H1 (cell line): Measurements from ENCODE around the gene LUC7L3. TPM values are rescaled to one million over a fixed set of nuclear protein-coding genes. Genes with fewer than 3 reads are reported as not detected.

ENCODE experiments used
- CTCF ChIA-PET: fragments of 300-600 bp; sonication (Branson Sonifier 250); formaldehyde crosslinking; loops from one replicate; lab custom pipeline; 2021; ENCODE audit not compliant: partially characterized antibody; lab: Charles Lee
- POLR2A ChIA-PET: fragments of 300-600 bp; sonication (Branson Sonifier 250); formaldehyde crosslinking; loops from one replicate; lab custom pipeline; 2021; ENCODE audit warnings: inconsistent platforms; ENCODE audit not compliant: partially characterized antibody; lab: Charles Lee
- DNase-seq, 2 experiments: peaks; one replicate each; pipeline versions ENCODE4 v3.0.0 to v3.0.0-alpha.2; 2010 to 2022; ENCODE audit warnings: low spot score in 2 of 2, low read depth in 1 of 2, mixed read lengths in 1 of 2
- FAIRE-seq: peaks from 2 replicates; lab custom pipeline; 2011; peaks lifted over from hg19 to GRCh38; lab: Jason Lieb, UNC
- H2AFZ ChIP-seq: 2 replicates; pipeline ENCODE4 v1.8.1; 2012; ENCODE audit warnings: low read length, inconsistent platforms
- H2AK5ac ChIP-seq: 2 replicates; pipeline ENCODE4 v1.6.1; 2013; ENCODE audit warnings: low read depth, low read length
- H2BK120ac ChIP-seq: replicated peaks from 2 replicates; pipeline ENCODE3; 2013; ENCODE audit warnings: low read depth, low read length, inconsistent platforms
- H2BK12ac ChIP-seq: 2 replicates; pipeline ENCODE4 v1.6.1; 2013; ENCODE audit warnings: low read depth, low read length
- H2BK15ac ChIP-seq: 2 replicates; pipeline ENCODE4 v1.6.1; 2013; ENCODE audit warnings: low read length
- H2BK20ac ChIP-seq: 2 replicates; pipeline ENCODE4 v1.6.1; 2013; ENCODE audit warnings: low read length
- H2BK5ac ChIP-seq: 2 replicates; pipeline ENCODE4 v1.6.1; 2013; ENCODE audit warnings: low read depth, low read length
- H3K14ac ChIP-seq: 2 replicates; pipeline ENCODE4 v1.6.1; 2013; ENCODE audit warnings: inconsistent platforms; ENCODE audit not compliant: insufficient read length
- H3K18ac ChIP-seq: 2 replicates; pipeline ENCODE4 v1.6.1; 2013; ENCODE audit warnings: low read length; ENCODE audit errors: extremely low read depth
- H3K23ac ChIP-seq: 2 replicates; pipeline ENCODE4 v1.6.1; 2013; ENCODE audit warnings: inconsistent platforms; ENCODE audit not compliant: insufficient read length
- H3K23me2 ChIP-seq: 2 replicates; pipeline ENCODE4 v1.6.1; 2013; ENCODE audit warnings: low read depth, low read length
- H3K27ac ChIP-seq: 2 replicates; pipeline ENCODE4 v1.6.1; 2011; ENCODE audit warnings: low read depth, low read length, inconsistent platforms
- H3K27me3 ChIP-seq, 4 experiments: replicated peaks in 1 of 4; 1 replicate in 1 of 4; 2 replicates in 3 of 4; pipeline versions ENCODE4 v1.6.1 to v1.8.1; 2011 to 2013; ENCODE audit warnings: low read length in 3 of 4, mild to moderate bottlenecking in 3 of 4, inconsistent platforms in 2 of 4, mixed read lengths in 2 of 4, moderate library complexity in 1 of 4; ENCODE audit not compliant: control insufficient read depth in 3 of 4, insufficient read depth in 3 of 4; ENCODE audit errors: extremely low read depth in 1 of 4
- H3K36me3 ChIP-seq, 4 experiments: 2 replicates each; pipeline versions ENCODE4 v1.6.1 to v1.8.1; 2011 to 2013; ENCODE audit warnings: mild to moderate bottlenecking in 4 of 4, low read length in 3 of 4, moderate library complexity in 2 of 4, control low read depth in 1 of 4, inconsistent platforms in 1 of 4; ENCODE audit not compliant: insufficient read depth in 4 of 4, control insufficient read depth in 2 of 4
- H3K4ac ChIP-seq: replicated peaks from 2 replicates; pipeline ENCODE3; 2013; ENCODE audit warnings: low read length, low read depth, mixed read lengths, inconsistent platforms; ENCODE audit not compliant: insufficient read length
- H3K4me1 ChIP-seq, 4 experiments: replicated peaks in 1 of 4; 1 replicate in 1 of 4; 2 replicates in 3 of 4; pipeline versions ENCODE4 v1.6.1 to v1.8.1; 2011 to 2013; ENCODE audit warnings: low read length in 3 of 4, inconsistent platforms in 2 of 4, mixed read lengths in 1 of 4; ENCODE audit not compliant: insufficient read depth in 4 of 4, control insufficient read depth in 3 of 4
- H3K4me2 ChIP-seq, 2 experiments: 2 replicates each; pipeline versions ENCODE4 v1.6.1 to v1.8.1; 2011 to 2013; ENCODE audit warnings: low read depth in 2 of 2, low read length in 2 of 2, control low read depth in 1 of 2, inconsistent platforms in 1 of 2, mild to moderate bottlenecking in 1 of 2; ENCODE audit not compliant: insufficient read depth in 1 of 2
- H3K4me3 ChIP-seq, 4 experiments: fragments of 200-600, 300-600 bp in 1 of 4; sonication (generic), shearing (Covaris generic), sonication (Bioruptor Twin) in 1 of 4; 2 replicates each; pipeline versions ENCODE4 v1.5.1 to v1.8.1; 2011 to 2016; ENCODE audit warnings: low read length in 4 of 4, low read depth in 3 of 4, control low read depth in 2 of 4, inconsistent platforms in 2 of 4, mild to moderate bottlenecking in 2 of 4, mixed read lengths in 1 of 4, moderate library complexity in 1 of 4; ENCODE audit not compliant: insufficient read depth in 2 of 4; ENCODE audit errors: extremely low read depth in 1 of 4
- H3K56ac ChIP-seq: replicated peaks from 2 replicates; pipeline ENCODE3; 2013; ENCODE audit warnings: low read depth, mild to moderate bottlenecking, mixed read lengths, low read length, inconsistent platforms; ENCODE audit not compliant: insufficient read length
- H3K79me1 ChIP-seq: 2 replicates; pipeline ENCODE4 v1.6.1; 2013; ENCODE audit warnings: low read depth, low read length, control low read depth
- H3K79me2 ChIP-seq, 2 experiments: 2 replicates each; pipeline versions ENCODE4 v1.6.1 to v1.8.1; 2012 to 2013; ENCODE audit warnings: low read length in 2 of 2, mild to moderate bottlenecking in 2 of 2, inconsistent platforms in 1 of 2; ENCODE audit not compliant: insufficient read depth in 2 of 2, control insufficient read depth in 1 of 2
- H3K9ac ChIP-seq, 4 experiments: replicated peaks in 1 of 4; 1 replicate in 1 of 4; 2 replicates in 3 of 4; pipeline versions ENCODE4 v1.6.1 to v1.8.1; 2011 to 2013; ENCODE audit warnings: low read depth in 3 of 4, low read length in 3 of 4, control low read depth in 2 of 4, mild to moderate bottlenecking in 2 of 4, moderate library complexity in 2 of 4, inconsistent platforms in 1 of 4; ENCODE audit errors: extremely low read depth in 1 of 4
- H3K9me3 ChIP-seq, 2 experiments: 2 replicates each; pipeline versions ENCODE4 v1.6.1 to v1.8.1; 2012 to 2013; ENCODE audit warnings: mild to moderate bottlenecking in 2 of 2, moderate library complexity in 2 of 2, control low read depth in 1 of 2, inconsistent platforms in 1 of 2, low read depth in 1 of 2, low read length in 1 of 2, mixed read lengths in 1 of 2; ENCODE audit not compliant: insufficient read depth in 2 of 2
- H4K20me1 ChIP-seq, 2 experiments: replicated peaks in 1 of 2; 2 replicates each; pipeline versions ENCODE3 to v1.8.1; 2011 to 2013; ENCODE audit warnings: inconsistent platforms in 2 of 2, low read length in 2 of 2, mild to moderate bottlenecking in 1 of 2; ENCODE audit not compliant: insufficient read depth in 2 of 2, control insufficient read depth in 1 of 2
- H4K5ac ChIP-seq: 2 replicates; pipeline ENCODE4 v1.6.1; 2013; ENCODE audit warnings: low read length, low read depth, mixed read lengths, inconsistent platforms; ENCODE audit not compliant: insufficient read length
- H4K8ac ChIP-seq: 2 replicates; pipeline ENCODE4 v1.8.0; 2013; ENCODE audit warnings: mild to moderate bottlenecking, moderate library complexity, low read length, inconsistent platforms; ENCODE audit not compliant: insufficient read depth; ENCODE audit errors: extremely low read depth
- H4K91ac ChIP-seq: replicated peaks from 2 replicates; pipeline ENCODE3; 2013; ENCODE audit warnings: low read length, mixed read lengths, inconsistent platforms; ENCODE audit not compliant: insufficient read length
- BACH1 ChIP-seq: IDR thresholded peaks from 2 replicates; pipeline ENCODE4 v1.6.1; 2012; ENCODE audit warnings: low read length, improper control_type of control experiment
- BRCA1 ChIP-seq: IDR thresholded peaks from 2 replicates; pipeline ENCODE4 v1.6.1; 2012; ENCODE audit warnings: low read depth, low read length, improper control_type of control experiment
- CBX5 ChIP-seq: fragments of 300-800, 300-1000 bp; sonication (generic); IDR thresholded peaks from 2 replicates; pipeline ENCODE4 v1.7.1; 2016; ENCODE audit warnings: antibody characterized with exemption, low read length, low read depth
- CHD1 ChIP-seq: IDR thresholded peaks from 2 replicates; pipeline ENCODE4 v1.6.1; 2012; ENCODE audit warnings: low read depth, low read length, improper control_type of control experiment
- EGR1 ChIP-seq: IDR thresholded peaks from 2 replicates; pipeline ENCODE4 v1.6.1; 2011; ENCODE audit warnings: low read depth, low read length, borderline replicate concordance
- EZH2 ChIP-seq: fragments of 200-600 bp; sonication (generic); IDR thresholded peaks from 2 replicates; pipeline ENCODE4 v1.7.1; 2012; ENCODE audit warnings: low read depth, mild to moderate bottlenecking, moderate library complexity, low read length, inconsistent platforms; ENCODE audit not compliant: severe bottlenecking
- KDM5A ChIP-seq: fragments of 200-600 bp; IDR thresholded peaks from 2 replicates; pipeline ENCODE4 v1.7.1; 2012; ENCODE audit warnings: mild to moderate bottlenecking, low read length, inconsistent platforms, mixed read lengths
- POLR2A ChIP-seq, 2 experiments: IDR thresholded peaks; 1 replicate in 1 of 2; 2 replicates in 1 of 2; pipeline ENCODE4 v1.6.1; 2011; ENCODE audit warnings: low read depth in 2 of 2, low read length in 2 of 2, mild to moderate bottlenecking in 2 of 2; ENCODE audit errors: control extremely low read depth in 1 of 2
- SP4 ChIP-seq: IDR thresholded peaks from 2 replicates; pipeline ENCODE4 v1.6.1; 2012; ENCODE audit warnings: low read length, inconsistent platforms
- WGBS, 2 experiments: shearing (Covaris generic) in 1 of 2; methylation state at CpG; one replicate each; pipeline versions ENCODE4 v1.1.6 to v1.1.7; 2013 to 2015; ENCODE audit warnings: low lambda C conversion rate in 2 of 2, mixed read lengths in 2 of 2, inconsistent platforms in 1 of 2, low coverage in 1 of 2, missing lambda C conversion rate in 1 of 2; ENCODE audit not compliant: insufficient replicate concordance in 2 of 2, insufficient coverage in 1 of 2, insufficient read length in 1 of 2; ENCODE audit errors: extremely low coverage in 1 of 2, missing lambda C conversion rate in 1 of 2; 5-methylcytosine and 5-hydroxymethylcytosine counted together
- polyA plus RNA-seq, 7 experiments: library from polyadenylated mRNA; depleted of rRNA in 3 of 7; stranded (reverse) in 5 of 7; unstranded in 2 of 7; fragments of >200 nt in 5 of 7; fragments of 200-250 nt in 2 of 7; gene quantifications; 1 replicate in 5 of 7; 2 replicates in 1 of 7; 4 replicates in 1 of 7; pipeline versions ENCODE4 v1.2.1 to v1.2.3, GENCODE V29; 2011 to 2013; ENCODE audit warnings: missing spikeins in 2 of 7, mixed read lengths in 2 of 7
- total RNA-seq: library from RNA; stranded (reverse); fragmentation: NEBNext Ultra II Directional; extraction: Animal tissue kit (Norgen Biotek cat#: 25700); gene quantifications from 2 replicates; pipeline ENCODE4 v1.2.1, GENCODE V29; 2021
- TF ChIP-seq, protein P1 (sequence below): IDR thresholded peaks from 2 replicates; pipeline ENCODE4 v1.6.1; 2012; ENCODE audit warnings: inconsistent platforms
- TF ChIP-seq, protein P2 (sequence below): IDR thresholded peaks from 2 replicates; pipeline ENCODE4 v1.6.1; 2011; ENCODE audit warnings: low read depth, mild to moderate bottlenecking, low read length; ENCODE audit not compliant: insufficient read depth
- TF ChIP-seq, protein P3 (sequence below), 3 experiments: IDR thresholded peaks; 1 replicate in 2 of 3; 2 replicates in 1 of 3; pipeline versions ENCODE4 v1.5.1 to v1.6.1; 2011; ENCODE audit warnings: low read length in 3 of 3, mild to moderate bottlenecking in 3 of 3, inconsistent platforms in 2 of 3, low read depth in 1 of 3, moderate library complexity in 1 of 3; ENCODE audit not compliant: insufficient read depth in 1 of 3; ENCODE audit errors: control extremely low read depth in 1 of 3

LUC7L3 gene
- total and polyA plus RNA-seq, 2 of the 8 experiments (the other 6 are each of a cell fraction or from before 2014, with no cell fraction given), result 102 to 126 TPM

DNA sequence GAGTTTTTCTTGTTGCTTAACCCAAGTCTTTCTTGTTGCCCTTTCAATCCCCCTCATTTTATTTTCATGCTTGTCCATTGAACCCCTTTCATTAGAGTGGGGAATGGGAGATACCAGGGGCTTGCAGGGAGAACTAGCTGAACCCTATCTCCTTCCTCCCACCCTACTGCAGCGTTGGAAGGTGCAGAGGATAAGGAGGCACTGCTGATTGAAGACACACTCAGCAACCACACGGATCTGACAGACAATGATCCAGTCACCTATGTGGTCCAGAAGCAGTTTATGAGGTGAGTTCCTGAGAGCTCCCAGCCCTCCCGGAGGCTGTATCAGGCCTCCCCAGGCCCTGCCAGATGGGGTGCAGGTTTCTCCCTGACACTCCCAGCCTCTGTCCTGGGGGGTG is 44.2 kb upstream of the LUC7L3 start:
- no peak overlapping the region for H2BK15ac ChIP-seq
- H3K56ac ChIP-seq, result no peak overlapping the region
- no peaks in the 10 kb centered on the region for H3K27me3 ChIP-seq
- no peak overlapping the region for H4K91ac ChIP-seq
- H2BK5ac ChIP-seq, result no peak overlapping the region
- no peaks in the 10 kb centered on the region for H4K20me1 ChIP-seq
- H2BK120ac ChIP-seq, result no peak overlapping the region
- no peaks in the 10 kb centered on the region for H3K79me2 ChIP-seq
- no peak overlapping the region for H3K4me3 ChIP-seq
- FAIRE-seq (no peak), DNase-seq (no peak)
- no peaks in the 10 kb centered on the region for H3K4me1 ChIP-seq
- H3K23ac ChIP-seq, result no peak overlapping the region
- no peak overlapping the region for H2AK5ac ChIP-seq
- no peak overlapping the region for H3K4ac ChIP-seq
- H3K18ac ChIP-seq, result no peak overlapping the region
- CTCF ChIA-PET, result interaction anchor here (0.7 to 5.3 kb wide), 11 partner anchors 11 to 127 kb away, joined by 3 to 23 read pairs (median 3); no protein-coding TSS in a partner anchor
- H2AFZ ChIP-seq, result no peak overlapping the region
- H3K9ac ChIP-seq, result no peak overlapping the region
- H2BK12ac ChIP-seq, result no peak overlapping the region
- 75% methylated on average over 3 of the region's 3 CpGs; no CpG with 5 or more reads in 1 of the 2 experiments for WGBS, 2 experiments
- no peaks in the 10 kb centered on the region for H3K23me2 ChIP-seq
- H4K5ac ChIP-seq, result no peak overlapping the region
- POLR2A ChIA-PET, result interaction anchor here (1.5 kb wide), 1 partner anchor 9 kb away, joined by 3 read pairs; no protein-coding TSS in a partner anchor
- no peak overlapping the region for H3K14ac ChIP-seq
- no peak overlapping the region for H3K4me2 ChIP-seq
- no peaks in the 10 kb centered on the region for H3K9me3 ChIP-seq
- no peak overlapping the region for H3K27ac ChIP-seq
- H4K8ac ChIP-seq, result no peak overlapping the region
- H3K36me3 ChIP-seq, result no peaks in the 10 kb centered on the region
- no peak overlapping the region for H2BK20ac ChIP-seq
- H3K79me1 ChIP-seq, result no peaks in the 10 kb centered on the region
- TF ChIP-seq CBX5 (no peak), EGR1 (no peak), KDM5A (no peak), EZH2 (no peak), BACH1 (no peak), CHD1 (no peak), SP4 (no peak), BRCA1 (no peak), POLR2A (IDR thresholded peaks at IDR 0.05; ENCODE audit: control extremely low read depth in 1 of 2, low read depth in 2 of 2, low read length in 2 of 2) (no peak)
- TF ChIP-seq, protein P1, sequence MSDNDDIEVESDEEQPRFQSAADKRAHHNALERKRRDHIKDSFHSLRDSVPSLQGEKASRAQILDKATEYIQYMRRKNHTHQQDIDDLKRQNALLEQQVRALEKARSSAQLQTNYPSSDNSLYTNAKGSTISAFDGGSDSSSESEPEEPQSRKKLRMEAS, result no peak
- TF ChIP-seq, protein P2, sequence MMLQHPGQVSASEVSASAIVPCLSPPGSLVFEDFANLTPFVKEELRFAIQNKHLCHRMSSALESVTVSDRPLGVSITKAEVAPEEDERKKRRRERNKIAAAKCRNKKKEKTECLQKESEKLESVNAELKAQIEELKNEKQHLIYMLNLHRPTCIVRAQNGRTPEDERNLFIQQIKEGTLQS, result no peak
- TF ChIP-seq, protein P3, sequence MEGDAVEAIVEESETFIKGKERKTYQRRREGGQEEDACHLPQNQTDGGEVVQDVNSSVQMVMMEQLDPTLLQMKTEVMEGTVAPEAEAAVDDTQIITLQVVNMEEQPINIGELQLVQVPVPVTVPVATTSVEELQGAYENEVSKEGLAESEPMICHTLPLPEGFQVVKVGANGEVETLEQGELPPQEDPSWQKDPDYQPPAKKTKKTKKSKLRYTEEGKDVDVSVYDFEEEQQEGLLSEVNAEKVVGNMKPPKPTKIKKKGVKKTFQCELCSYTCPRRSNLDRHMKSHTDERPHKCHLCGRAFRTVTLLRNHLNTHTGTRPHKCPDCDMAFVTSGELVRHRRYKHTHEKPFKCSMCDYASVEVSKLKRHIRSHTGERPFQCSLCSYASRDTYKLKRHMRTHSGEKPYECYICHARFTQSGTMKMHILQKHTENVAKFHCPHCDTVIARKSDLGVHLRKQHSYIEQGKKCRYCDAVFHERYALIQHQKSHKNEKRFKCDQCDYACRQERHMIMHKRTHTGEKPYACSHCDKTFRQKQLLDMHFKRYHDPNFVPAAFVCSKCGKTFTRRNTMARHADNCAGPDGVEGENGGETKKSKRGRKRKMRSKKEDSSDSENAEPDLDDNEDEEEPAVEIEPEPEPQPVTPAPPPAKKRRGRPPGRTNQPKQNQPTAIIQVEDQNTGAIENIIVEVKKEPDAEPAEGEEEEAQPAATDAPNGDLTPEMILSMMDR (IDR thresholded peaks at IDR 0.05; ENCODE audit: control extremely low read depth in 1 of 3, insufficient read depth in 1 of 3, low read depth in 1 of 3, low read length in 3 of 3), result no peak
